Measurements from ENCODE around the gene STARD13. TPM values are rescaled to one million over a fixed set of nuclear protein-coding genes. Genes with fewer than 3 reads are reported as not detected.

Gene STARD13
- total and polyA plus RNA-seq, 2 donors (not counting 1 experiment from before 2014, with no cell fraction given) = 0.06 to 0.22 TPM

- no peak overlapping the region for H3K27ac Mint-ChIP-seq
- H3K4me1 Mint-ChIP-seq = peaks cover 2% of the 10 kb centered on the region
- Histone ChIP-seq H3K27me3 (replicated peaks in 1 of 4; ENCODE audit: control extremely low read depth in 1 of 4, control insufficient read depth in 3 of 4, insufficient read depth in 4 of 4, low read length in 3 of 4) (no peaks in the 10 kb centered on the region), H3K4me1 (ENCODE audit: control insufficient read depth in 2 of 2, insufficient read depth in 2 of 2, low read length in 2 of 2) (no peaks in the 10 kb centered on the region), H3K27ac (ENCODE audit: low read length in 2 of 2) (no peak overlapping the region), H2AFZ (ENCODE audit: insufficient read depth, low read depth, low read length, poor library complexity, severe bottlenecking) (no peak overlapping the region), H3K36me3 (replicated peaks in 1 of 2; ENCODE audit: control extremely low read depth in 1 of 2, control insufficient read depth in 1 of 2, extremely low read depth in 1 of 2, insufficient read depth in 2 of 2, low read length in 1 of 2) (no peaks in the 10 kb centered on the region), H3K9me3 (ENCODE audit: control extremely low read depth in 1 of 3, control insufficient read depth in 2 of 3, insufficient read depth in 1 of 3, low read length in 2 of 3) (peaks cover 0 to 10% (median 6%) of the 10 kb centered on the region in 3 donors), H3K79me2 (ENCODE audit: control insufficient read depth, insufficient read depth, low read length) (no peaks in the 10 kb centered on the region), H4K20me1 (ENCODE audit: control insufficient read depth, insufficient read depth, low read length, poor library complexity, severe bottlenecking) (no peaks in the 10 kb centered on the region), H3K4me3 (ENCODE audit: control extremely low read depth in 1 of 5, extremely low read depth in 1 of 5, insufficient read depth in 1 of 5, low read depth in 2 of 5, low read length in 4 of 5) (no peak overlapping the region), H3K9ac (ENCODE audit: low read length) (no peak overlapping the region), H3K4me2 (replicated peaks; ENCODE audit: low read depth, low read length, poor library complexity, severe bottlenecking) (no peak overlapping the region)
- intact Hi-C loops (cut with micrococcal nuclease) = no loop called here
- H3K9me3 Mint-ChIP-seq (ENCODE audit: insufficient read depth) = peaks cover 4% of the 10 kb centered on the region
- H3K27me3 Mint-ChIP-seq = peaks cover 7% of the 10 kb centered on the region
- 97% methylated on average over 5 of the region's 5 CpGs for WGBS (ENCODE audit: insufficient coverage)
- DNase-seq = no peak
- H3K4me3 Mint-ChIP-seq = no peak overlapping the region
- no peak for ATAC-seq (ENCODE audit: low read depth)
- TF ChIP-seq CTCF (IDR thresholded peaks at IDR 0.05) (no peak), EZH2 (IDR thresholded peaks at IDR 0.05; ENCODE audit: borderline replicate concordance, insufficient read depth, low read depth, low read length, poor library complexity, severe bottlenecking) (no peak)
- ChIA-PET CTCF (no interaction called here), POLR2A (no interaction called here)
Measured at GRCh38 chr13:33233547-33233946, 52.0 kb downstream of the STARD13 start.

GRCh38 chr13:33232883-33233282, 52.7 kb downstream of the STARD13 start:
- Histone ChIP-seq H2AFZ (ENCODE audit: insufficient read depth, low read depth, low read length, poor library complexity, severe bottlenecking) (no peak overlapping the region), H3K9me3 (ENCODE audit: control extremely low read depth in 1 of 3, control insufficient read depth in 2 of 3, insufficient read depth in 1 of 3, low read length in 2 of 3) (peaks cover 0 to 10% (median 6%) of the 10 kb centered on the region in 3 donors), H3K27me3 (replicated peaks in 1 of 4; ENCODE audit: control extremely low read depth in 1 of 4, control insufficient read depth in 3 of 4, insufficient read depth in 4 of 4, low read length in 3 of 4) (no peaks in the 10 kb centered on the region), H4K20me1 (ENCODE audit: control insufficient read depth, insufficient read depth, low read length, poor library complexity, severe bottlenecking) (no peaks in the 10 kb centered on the region), H3K27ac (ENCODE audit: low read length in 2 of 2) (no peak overlapping the region), H3K79me2 (ENCODE audit: control insufficient read depth, insufficient read depth, low read length) (no peaks in the 10 kb centered on the region), H3K9ac (ENCODE audit: low read length) (no peak overlapping the region), H3K4me2 (replicated peaks; ENCODE audit: low read depth, low read length, poor library complexity, severe bottlenecking) (no peak overlapping the region), H3K4me3 (ENCODE audit: control extremely low read depth in 1 of 5, extremely low read depth in 1 of 5, insufficient read depth in 1 of 5, low read depth in 2 of 5, low read length in 4 of 5) (no peak overlapping the region), H3K4me1 (ENCODE audit: control insufficient read depth in 2 of 2, insufficient read depth in 2 of 2, low read length in 2 of 2) (no peaks in the 10 kb centered on the region), H3K36me3 (replicated peaks in 1 of 2; ENCODE audit: control extremely low read depth in 1 of 2, control insufficient read depth in 1 of 2, extremely low read depth in 1 of 2, insufficient read depth in 2 of 2, low read length in 1 of 2) (no peaks in the 10 kb centered on the region)
- Mint-ChIP-seq H3K9me3 (ENCODE audit: insufficient read depth) (peaks cover 4% of the 10 kb centered on the region), H3K4me1 (peaks cover 3% of the 10 kb centered on the region), H3K4me3 (no peak overlapping the region), H3K27me3 (peaks cover 2% of the 10 kb centered on the region), H3K27ac (no peak overlapping the region)
- DNase-seq (no peak), ATAC-seq (ENCODE audit: low read depth) (no peak)
- TF ChIP-seq CTCF (IDR thresholded peaks at IDR 0.05) (no peak), EZH2 (IDR thresholded peaks at IDR 0.05; ENCODE audit: borderline replicate concordance, insufficient read depth, low read depth, low read length, poor library complexity, severe bottlenecking) (no peak)
- CTCF ChIA-PET = no interaction called here
- intact Hi-C loops (cut with micrococcal nuclease) = no loop called here
- POLR2A ChIA-PET = no interaction called here
- WGBS (ENCODE audit: insufficient coverage) = 94% methylated on average over 2 of the region's 2 CpGs

Data from B cell (primary cell).